ENCODE measurements around the gene LUM.

Gene LUM

GRCh38 chr12:91109581-91110310, 1.5 kb downstream of the LUM start:
- no peak overlapping the region for H3K9ac ChIP-seq (ENCODE audit: low read length)
- H2AK5ac ChIP-seq (ENCODE audit: low read length): no peak overlapping the region
- H3K4ac ChIP-seq (ENCODE audit: low read depth, low read length): no peak overlapping the region
- no peaks in the 10 kb centered on the region for H3K79me1 ChIP-seq (ENCODE audit: low read length)
- no peak overlapping the region for H2BK15ac ChIP-seq (replicated peaks; ENCODE audit: low read depth)
- H3K36me3 ChIP-seq (ENCODE audit: control insufficient read depth, insufficient read depth, low read length): no peaks in the 10 kb centered on the region
- no peak overlapping the region for H3K23ac ChIP-seq (ENCODE audit: low read length)
- no peak overlapping the region for H3K4me2 ChIP-seq (ENCODE audit: low read length)
- no peak overlapping the region for H4K8ac ChIP-seq (ENCODE audit: low read depth, low read length)
- DNase-seq: no peak
- no peak overlapping the region for H3K27ac ChIP-seq (ENCODE audit: low read depth, low read length)
- H3K56ac ChIP-seq (ENCODE audit: low read length): no peak overlapping the region
- H4K5ac ChIP-seq (ENCODE audit: low read length): no peak overlapping the region
- no peaks in the 10 kb centered on the region for H3K4me1 ChIP-seq (ENCODE audit: control insufficient read depth, low read depth, low read length)
- H3K27me3 ChIP-seq (ENCODE audit: insufficient read depth, low read length, poor library complexity): no peaks in the 10 kb centered on the region
- no CpG with 5 or more reads among the region's 2 CpGs for WGBS (ENCODE audit: extremely low coverage, insufficient coverage, low lambda C conversion rate)
- H2BK120ac ChIP-seq (ENCODE audit: low read depth, low read length): no peak overlapping the region
- no peak overlapping the region for H2BK5ac ChIP-seq (ENCODE audit: low read length)
- H3K79me2 ChIP-seq (ENCODE audit: control insufficient read depth, insufficient read depth, low read length): no peaks in the 10 kb centered on the region
- H3K4me3 ChIP-seq (ENCODE audit: low read length): no peak overlapping the region
- H3K18ac ChIP-seq (ENCODE audit: low read length): no peak overlapping the region

DNA sequence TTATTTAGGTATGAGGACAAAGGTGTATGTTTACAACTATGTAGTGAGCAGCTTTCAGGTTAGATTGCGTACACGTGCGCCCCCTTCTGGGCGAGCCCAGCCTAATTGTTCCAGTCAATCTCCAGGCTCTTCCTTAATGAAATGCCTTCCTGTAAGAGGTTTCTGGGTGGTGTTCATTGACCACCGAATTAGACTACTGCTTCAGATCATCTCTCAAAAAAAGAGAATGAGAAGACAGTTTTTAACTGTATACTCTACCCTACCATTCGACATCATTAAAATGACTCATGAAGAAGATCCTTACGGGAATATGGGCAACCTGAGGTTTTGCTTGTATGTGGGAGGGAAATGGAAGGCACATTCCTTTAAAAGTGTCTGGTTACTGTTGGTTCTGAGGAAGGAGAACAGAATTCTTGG, 2.1 kb downstream of the LUM start:
- no peaks in the 10 kb centered on the region for H3K79me1 ChIP-seq (ENCODE audit: low read length)
- no peak overlapping the region for H3K4ac ChIP-seq (ENCODE audit: low read depth, low read length)
- H3K4me1 ChIP-seq (ENCODE audit: control insufficient read depth, low read depth, low read length): no peaks in the 10 kb centered on the region
- H2AK5ac ChIP-seq (ENCODE audit: low read length): no peak overlapping the region
- no peak overlapping the region for H3K4me3 ChIP-seq (ENCODE audit: low read length)
- no peak overlapping the region for H4K5ac ChIP-seq (ENCODE audit: low read length)
- H2BK5ac ChIP-seq (ENCODE audit: low read length): no peak overlapping the region
- H3K23ac ChIP-seq (ENCODE audit: low read length): no peak overlapping the region
- H3K56ac ChIP-seq (ENCODE audit: low read length): no peak overlapping the region
- no peak overlapping the region for H3K27ac ChIP-seq (ENCODE audit: low read depth, low read length)
- no peaks in the 10 kb centered on the region for H3K27me3 ChIP-seq (ENCODE audit: insufficient read depth, low read length, poor library complexity)
- no peak overlapping the region for H3K9ac ChIP-seq (ENCODE audit: low read length)
- WGBS (ENCODE audit: extremely low coverage, insufficient coverage, low lambda C conversion rate): no CpG with 5 or more reads among the region's 7 CpGs
- no peak overlapping the region for H4K8ac ChIP-seq (ENCODE audit: low read depth, low read length)
- no peak overlapping the region for H3K4me2 ChIP-seq (ENCODE audit: low read length)
- peak; percentile 80 for DNase-seq
- no peak overlapping the region for H2BK15ac ChIP-seq (replicated peaks; ENCODE audit: low read depth)
- no peaks in the 10 kb centered on the region for H3K79me2 ChIP-seq (ENCODE audit: control insufficient read depth, insufficient read depth, low read length)
- H2BK120ac ChIP-seq (ENCODE audit: low read depth, low read length): no peak overlapping the region
- H3K18ac ChIP-seq (ENCODE audit: low read length): no peak overlapping the region
- no peaks in the 10 kb centered on the region for H3K36me3 ChIP-seq (ENCODE audit: control insufficient read depth, insufficient read depth, low read length)

- Histone ChIP-seq H3K27me3 (ENCODE audit: insufficient read depth, low read length, poor library complexity) (no peaks in the 10 kb centered on the region), H2AK5ac (ENCODE audit: low read length) (no peak overlapping the region), H3K79me2 (ENCODE audit: control insufficient read depth, insufficient read depth, low read length) (no peaks in the 10 kb centered on the region), H3K4me2 (ENCODE audit: low read length) (no peak overlapping the region), H3K4me3 (ENCODE audit: low read length) (no peak overlapping the region), H3K18ac (ENCODE audit: low read length) (peak overlapping the region; percentile 39), H2BK15ac (replicated peaks; ENCODE audit: low read depth) (no peak overlapping the region), H3K79me1 (ENCODE audit: low read length) (no peaks in the 10 kb centered on the region), H3K9ac (ENCODE audit: low read length) (no peak overlapping the region), H3K56ac (ENCODE audit: low read length) (no peak overlapping the region), H4K8ac (ENCODE audit: low read depth, low read length) (no peak overlapping the region), H3K4ac (ENCODE audit: low read depth, low read length) (no peak overlapping the region), H2BK120ac (ENCODE audit: low read depth, low read length) (no peak overlapping the region), H3K23ac (ENCODE audit: low read length) (no peak overlapping the region), H3K36me3 (ENCODE audit: control insufficient read depth, insufficient read depth, low read length) (no peaks in the 10 kb centered on the region), H2BK5ac (ENCODE audit: low read length) (no peak overlapping the region), H3K27ac (ENCODE audit: low read depth, low read length) (no peak overlapping the region), H3K4me1 (ENCODE audit: control insufficient read depth, low read depth, low read length) (no peaks in the 10 kb centered on the region), H4K5ac (ENCODE audit: low read length) (no peak overlapping the region)
- peak; percentile 38 for DNase-seq
- no CpG with 5 or more reads among the region's 5 CpGs for WGBS (ENCODE audit: extremely low coverage, insufficient coverage, low lambda C conversion rate)
Measured at GRCh38 chr12:91108196-91108755, 3.0 kb downstream of the LUM start.

GRCh38 chr12:91106283-91106682, 5.0 kb downstream of the LUM start:
- H3K79me2 ChIP-seq (ENCODE audit: control insufficient read depth, insufficient read depth, low read length): no peaks in the 10 kb centered on the region
- no peaks in the 10 kb centered on the region for H3K79me1 ChIP-seq (ENCODE audit: low read length)
- H3K9ac ChIP-seq (ENCODE audit: low read length): no peak overlapping the region
- no peak overlapping the region for H3K27ac ChIP-seq (ENCODE audit: low read depth, low read length)
- DNase-seq: no peak
- no peak overlapping the region for H3K4me2 ChIP-seq (ENCODE audit: low read length)
- no peak overlapping the region for H3K18ac ChIP-seq (ENCODE audit: low read length)
- no peak overlapping the region for H2BK15ac ChIP-seq (replicated peaks; ENCODE audit: low read depth)
- H3K27me3 ChIP-seq (ENCODE audit: insufficient read depth, low read length, poor library complexity): no peaks in the 10 kb centered on the region
- H3K4ac ChIP-seq (ENCODE audit: low read depth, low read length): no peak overlapping the region
- H3K4me3 ChIP-seq (ENCODE audit: low read length): no peak overlapping the region
- no peaks in the 10 kb centered on the region for H3K36me3 ChIP-seq (ENCODE audit: control insufficient read depth, insufficient read depth, low read length)
- H4K5ac ChIP-seq (ENCODE audit: low read length): no peak overlapping the region
- no peak overlapping the region for H2BK120ac ChIP-seq (ENCODE audit: low read depth, low read length)
- H4K8ac ChIP-seq (ENCODE audit: low read depth, low read length): no peak overlapping the region
- no peak overlapping the region for H3K23ac ChIP-seq (ENCODE audit: low read length)
- no peak overlapping the region for H3K56ac ChIP-seq (ENCODE audit: low read length)
- H2BK5ac ChIP-seq (ENCODE audit: low read length): no peak overlapping the region
- H2AK5ac ChIP-seq (ENCODE audit: low read length): no peak overlapping the region
- H3K4me1 ChIP-seq (ENCODE audit: control insufficient read depth, low read depth, low read length): no peaks in the 10 kb centered on the region

DNA sequence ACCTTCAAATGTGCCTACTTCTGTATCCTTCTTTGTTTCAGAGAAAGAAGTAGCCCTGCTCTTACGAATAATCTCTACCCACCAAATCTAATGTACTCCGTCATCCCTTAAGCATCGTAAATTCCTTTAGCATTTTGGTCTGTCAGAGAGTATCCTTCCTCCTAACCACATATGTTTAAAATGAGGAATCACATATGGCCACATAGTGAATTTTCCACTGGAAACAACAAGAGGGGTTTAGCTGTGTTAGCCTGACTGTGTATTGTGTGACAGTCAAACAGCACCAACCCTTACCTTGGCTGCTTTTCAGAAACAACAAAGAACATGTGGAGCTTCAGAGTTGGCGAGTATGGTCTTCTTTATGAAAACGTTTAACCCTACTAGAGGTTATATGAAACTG, 5.5 kb downstream of the LUM start:
- Histone ChIP-seq H2BK120ac (ENCODE audit: low read depth, low read length) (no peak overlapping the region), H2AK5ac (ENCODE audit: low read length) (no peak overlapping the region), H3K4ac (ENCODE audit: low read depth, low read length) (no peak overlapping the region), H4K8ac (ENCODE audit: low read depth, low read length) (no peak overlapping the region), H3K4me2 (ENCODE audit: low read length) (no peak overlapping the region), H3K27me3 (ENCODE audit: insufficient read depth, low read length, poor library complexity) (no peaks in the 10 kb centered on the region), H3K18ac (ENCODE audit: low read length) (no peak overlapping the region), H3K79me1 (ENCODE audit: low read length) (no peaks in the 10 kb centered on the region), H2BK15ac (replicated peaks; ENCODE audit: low read depth) (no peak overlapping the region), H4K5ac (ENCODE audit: low read length) (no peak overlapping the region), H3K36me3 (ENCODE audit: control insufficient read depth, insufficient read depth, low read length) (no peaks in the 10 kb centered on the region), H3K56ac (ENCODE audit: low read length) (no peak overlapping the region), H3K9ac (ENCODE audit: low read length) (no peak overlapping the region), H3K27ac (ENCODE audit: low read depth, low read length) (no peak overlapping the region), H3K4me3 (ENCODE audit: low read length) (no peak overlapping the region), H3K4me1 (ENCODE audit: control insufficient read depth, low read depth, low read length) (no peaks in the 10 kb centered on the region), H3K79me2 (ENCODE audit: control insufficient read depth, insufficient read depth, low read length) (no peaks in the 10 kb centered on the region), H3K23ac (ENCODE audit: low read length) (no peak overlapping the region), H2BK5ac (ENCODE audit: low read length) (no peak overlapping the region)
- DNase-seq: no peak
- no CpG with 5 or more reads among the region's 5 CpGs for WGBS (ENCODE audit: extremely low coverage, insufficient coverage, low lambda C conversion rate)

Data from mesendoderm (in vitro differentiated cells).